SK-N-SH (cell line): Measurements from ENCODE around the gene SMIM13.

Experiments
- FOXJ3 ChIP-seq: sonication (generic); formaldehyde crosslinking; IDR thresholded peaks from 2 replicates; pipeline ENCODE4 v1.5.1; 2020; ENCODE audit warnings: mild to moderate bottlenecking, missing genetic modification reagents
- GABPA ChIP-seq: IDR thresholded peaks from 2 replicates; pipeline ENCODE4 v1.4.0; 2012; ENCODE audit warnings: low read depth, mild to moderate bottlenecking
- MXI1 ChIP-seq: IDR thresholded peaks from 2 replicates; pipeline ENCODE4 v1.6.1; 2012; ENCODE audit warnings: mild to moderate bottlenecking, low read depth, low read length, improper control_type of control experiment
- NRF1 ChIP-seq: IDR thresholded peaks from 2 replicates; pipeline ENCODE4 v1.6.1; 2012; ENCODE audit warnings: low read depth, mild to moderate bottlenecking, low read length
- RCOR1 ChIP-seq: fragments of 150-350 bp; IDR thresholded peaks from 2 replicates; pipeline ENCODE4 v1.6.1; 2017; ENCODE audit warnings: antibody characterized with exemption, low read length
- TAF1 ChIP-seq: IDR thresholded peaks from 2 replicates; pipeline ENCODE4 v1.6.1; 2012; ENCODE audit warnings: low read depth, mild to moderate bottlenecking, low read length, moderate library complexity, borderline replicate concordance
- TF ChIP-seq, protein P1 (sequence below): fragments of 200-600 bp; sonication (generic); IDR thresholded peaks from 2 replicates; pipeline ENCODE4 v1.6.1; 2017; ENCODE audit warnings: antibody characterized with exemption, mild to moderate bottlenecking, moderate library complexity

- TF ChIP-seq, protein P1, sequence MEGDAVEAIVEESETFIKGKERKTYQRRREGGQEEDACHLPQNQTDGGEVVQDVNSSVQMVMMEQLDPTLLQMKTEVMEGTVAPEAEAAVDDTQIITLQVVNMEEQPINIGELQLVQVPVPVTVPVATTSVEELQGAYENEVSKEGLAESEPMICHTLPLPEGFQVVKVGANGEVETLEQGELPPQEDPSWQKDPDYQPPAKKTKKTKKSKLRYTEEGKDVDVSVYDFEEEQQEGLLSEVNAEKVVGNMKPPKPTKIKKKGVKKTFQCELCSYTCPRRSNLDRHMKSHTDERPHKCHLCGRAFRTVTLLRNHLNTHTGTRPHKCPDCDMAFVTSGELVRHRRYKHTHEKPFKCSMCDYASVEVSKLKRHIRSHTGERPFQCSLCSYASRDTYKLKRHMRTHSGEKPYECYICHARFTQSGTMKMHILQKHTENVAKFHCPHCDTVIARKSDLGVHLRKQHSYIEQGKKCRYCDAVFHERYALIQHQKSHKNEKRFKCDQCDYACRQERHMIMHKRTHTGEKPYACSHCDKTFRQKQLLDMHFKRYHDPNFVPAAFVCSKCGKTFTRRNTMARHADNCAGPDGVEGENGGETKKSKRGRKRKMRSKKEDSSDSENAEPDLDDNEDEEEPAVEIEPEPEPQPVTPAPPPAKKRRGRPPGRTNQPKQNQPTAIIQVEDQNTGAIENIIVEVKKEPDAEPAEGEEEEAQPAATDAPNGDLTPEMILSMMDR = no peak
- TF ChIP-seq TAF1 (no peak), FOXJ3 (no peak), MXI1 (no peak), RCOR1 (no peak), NRF1 (no peak), GABPA (no peak)
Measured at GRCh38 chr6:11092668-11093375, 812 bp upstream of the SMIM13 start.
